ENCODE data around the gene PRKCH.
"Not testable (repeated sequence)": the region's sequence is repeated elsewhere in the genome, so short reads cannot be mapped to it uniquely, and the experiment has no call there.

The PRKCH gene

DNA sequence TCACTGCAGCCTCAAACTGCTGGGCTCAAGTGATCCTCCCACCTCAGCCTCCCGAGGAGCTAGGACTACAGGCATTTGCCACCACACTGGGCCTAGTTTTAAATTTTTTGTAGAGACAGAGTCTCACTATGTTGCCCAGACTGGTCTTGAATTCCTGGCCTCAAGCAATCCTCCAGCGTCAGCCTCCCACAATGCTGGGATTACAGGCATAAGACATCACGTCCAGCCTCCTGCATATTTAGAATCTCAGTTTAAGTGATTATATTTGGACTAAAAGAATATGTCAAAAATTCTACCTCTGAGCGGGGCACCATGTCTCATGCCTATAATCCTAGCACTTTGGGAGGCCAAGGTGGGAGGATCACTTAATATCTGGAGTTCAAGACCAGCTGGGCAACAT, 12.7 kb upstream of the PRKCH start:
- not testable (repeated sequence) for DNase-seq (ENCODE audit: low spot score)

DNA sequence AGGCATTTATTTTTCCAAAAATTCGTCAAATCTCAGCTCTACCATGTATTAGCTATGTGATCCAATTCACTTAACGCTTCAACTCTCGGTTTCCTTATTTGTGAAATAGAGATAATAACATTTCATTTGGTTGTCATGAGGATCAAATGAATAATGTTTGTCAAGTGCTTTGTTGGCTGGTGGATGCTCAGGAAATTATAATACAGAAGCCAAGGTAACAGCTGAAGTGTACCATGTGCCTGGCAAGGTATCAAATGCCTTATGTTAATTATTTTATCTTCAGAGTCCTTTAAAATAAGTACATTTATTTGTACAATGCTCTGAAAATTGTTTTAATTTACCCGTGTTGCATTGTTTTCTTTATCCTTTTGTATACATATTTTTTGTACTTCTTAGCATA, 6.1 kb upstream of the PRKCH start:
- DNase-seq (ENCODE audit: low spot score) = no peak

DNA sequence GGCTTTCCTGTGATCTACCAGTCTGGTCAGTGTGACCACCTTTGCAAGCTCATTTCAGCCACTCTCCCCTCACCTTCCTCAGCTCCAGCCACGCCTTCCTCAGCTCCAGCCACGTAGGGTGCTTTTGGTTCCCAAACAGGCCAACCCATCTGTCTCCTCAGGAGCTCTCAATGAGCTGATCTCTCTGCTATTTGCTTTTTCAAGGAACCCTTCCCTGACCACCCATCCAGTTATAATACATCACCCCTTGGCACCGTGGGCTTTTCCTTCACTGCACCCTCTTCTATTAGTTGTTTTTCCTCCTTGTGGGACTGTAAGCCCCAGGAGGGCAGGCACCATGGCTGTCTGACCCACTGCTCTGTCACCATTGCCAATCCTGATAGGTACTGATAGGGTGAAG, 2.3 kb upstream of the PRKCH start:
- DNase-seq (ENCODE audit: low spot score) = no peak

DNA sequence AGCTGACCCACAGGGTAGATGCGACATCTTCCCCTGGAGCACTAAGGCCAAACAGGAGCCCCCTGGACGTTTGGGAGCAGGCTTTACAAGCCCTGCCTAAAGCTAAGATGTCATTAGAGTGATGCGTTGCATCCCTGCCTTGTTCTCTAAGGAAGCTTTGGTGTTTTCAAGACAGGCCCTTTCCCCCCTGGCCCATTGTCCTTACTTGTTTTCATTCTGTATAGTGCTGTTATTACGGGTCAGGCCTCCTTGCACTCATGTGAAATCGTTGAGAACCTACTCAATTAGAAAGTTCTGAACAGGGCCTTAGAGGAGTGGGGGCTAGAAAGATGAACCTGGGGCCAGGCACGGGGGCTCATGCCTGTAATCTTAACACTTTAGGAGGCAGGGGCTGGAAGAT, 1.7 kb upstream of the PRKCH start:
- no peak for DNase-seq (ENCODE audit: low spot score)

DNA sequence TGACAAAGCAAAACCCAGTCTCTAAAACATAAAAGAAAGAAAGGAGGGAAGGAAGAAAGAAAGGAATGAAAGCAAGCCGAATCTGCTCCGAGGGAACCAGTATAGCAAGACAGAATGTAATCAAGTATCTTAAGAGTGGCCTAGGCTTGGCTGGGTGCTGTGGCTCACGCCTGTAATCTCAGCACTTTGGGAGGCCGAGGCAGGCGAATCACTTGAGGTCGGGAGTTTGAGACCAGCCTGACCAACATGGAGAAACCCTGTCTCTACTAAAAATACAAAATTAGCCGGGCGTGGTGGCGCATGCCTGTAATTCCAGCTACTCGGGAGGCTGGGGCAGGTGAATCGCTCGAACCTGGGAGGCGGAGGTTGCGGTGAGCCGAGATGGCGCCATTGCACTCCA, 1.2 kb upstream of the PRKCH start:
- DNase-seq (ENCODE audit: low spot score) = not testable (repeated sequence)

DNA sequence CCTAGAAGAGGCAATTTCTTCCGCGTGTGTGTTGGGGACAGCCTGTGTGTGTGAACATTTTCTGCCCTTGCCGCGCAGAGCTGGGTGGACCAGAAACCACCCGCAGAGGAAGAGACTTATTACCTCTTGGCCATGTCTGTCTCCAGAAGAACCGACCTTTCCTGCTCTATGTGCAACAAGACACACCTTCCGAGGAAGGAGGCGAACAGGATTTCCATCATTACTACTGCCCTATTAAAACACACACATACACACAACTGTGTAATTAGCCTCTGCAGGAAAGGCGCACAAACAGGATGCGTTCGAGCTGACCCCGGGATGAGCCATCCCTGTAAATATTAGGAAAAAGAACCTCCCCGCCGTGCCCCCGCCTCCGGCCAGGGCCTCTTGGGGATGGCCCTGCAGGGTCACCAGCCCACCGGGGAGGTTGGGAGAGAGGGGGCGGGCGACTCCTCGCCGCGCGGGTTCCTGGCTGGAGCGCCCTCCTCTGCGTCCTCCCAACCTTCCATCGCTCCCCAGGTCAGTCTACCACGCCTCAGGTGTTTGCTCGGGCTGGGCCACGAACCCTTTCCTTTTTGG, 484 bp upstream of the PRKCH start:
- DNase-seq (ENCODE audit: low spot score) = no peak

DNA sequence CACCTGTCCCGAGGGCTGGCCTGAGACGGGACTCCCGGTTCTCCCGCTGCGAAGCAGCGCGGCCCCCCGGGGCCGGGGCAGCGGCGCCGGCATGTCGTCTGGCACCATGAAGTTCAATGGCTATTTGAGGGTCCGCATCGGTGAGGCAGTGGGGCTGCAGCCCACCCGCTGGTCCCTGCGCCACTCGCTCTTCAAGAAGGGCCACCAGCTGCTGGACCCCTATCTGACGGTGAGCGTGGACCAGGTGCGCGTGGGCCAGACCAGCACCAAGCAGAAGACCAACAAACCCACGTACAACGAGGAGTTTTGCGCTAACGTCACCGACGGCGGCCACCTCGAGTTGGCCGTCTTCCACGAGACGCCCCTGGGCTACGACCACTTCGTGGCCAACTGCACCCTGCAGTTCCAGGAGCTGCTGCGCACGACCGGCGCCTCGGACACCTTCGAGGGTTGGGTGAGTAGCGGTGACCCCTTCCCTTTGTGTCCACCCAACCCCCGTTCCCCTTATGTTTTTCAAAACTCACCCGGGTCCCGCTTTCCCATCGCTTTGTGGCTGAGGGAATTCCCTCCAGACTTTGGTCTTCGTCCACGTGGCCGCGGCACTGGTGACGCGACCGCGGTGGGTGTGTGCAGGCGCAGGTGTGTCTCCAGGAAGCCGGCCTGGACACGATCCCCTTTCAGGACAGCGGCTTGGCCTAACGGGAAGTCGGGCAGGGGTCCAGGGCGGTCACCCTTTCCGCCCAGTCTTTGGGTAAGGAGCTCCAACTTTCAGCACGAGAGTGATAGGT, 826 bp downstream of the PRKCH start:
- DNase-seq (ENCODE audit: low spot score) = no peak

DNA sequence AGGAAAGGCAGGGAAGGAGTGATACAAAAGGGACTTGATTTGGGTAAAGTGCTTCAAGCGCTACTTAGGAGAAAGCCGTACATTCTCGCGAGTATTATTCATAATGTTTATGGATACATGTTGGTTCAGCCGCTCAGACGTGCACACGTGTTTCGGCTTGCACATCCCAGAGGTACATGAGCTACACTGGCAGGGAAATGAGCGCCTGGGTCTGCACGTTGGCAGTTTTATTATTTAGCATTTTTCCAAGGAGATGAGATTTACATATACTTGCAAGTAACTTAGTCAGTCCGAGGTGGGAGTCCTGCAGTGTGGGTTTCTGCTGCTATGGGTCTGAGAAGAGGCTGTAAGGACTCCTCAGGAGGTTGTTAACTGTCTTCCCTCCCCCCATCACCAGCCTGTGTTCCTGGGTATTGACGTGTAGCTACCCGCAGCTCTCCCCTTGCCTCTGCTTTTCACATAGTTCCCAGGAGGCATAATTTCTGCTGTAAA, 1.5 kb downstream of the PRKCH start:
- no peak for DNase-seq (ENCODE audit: low spot score)

DNA sequence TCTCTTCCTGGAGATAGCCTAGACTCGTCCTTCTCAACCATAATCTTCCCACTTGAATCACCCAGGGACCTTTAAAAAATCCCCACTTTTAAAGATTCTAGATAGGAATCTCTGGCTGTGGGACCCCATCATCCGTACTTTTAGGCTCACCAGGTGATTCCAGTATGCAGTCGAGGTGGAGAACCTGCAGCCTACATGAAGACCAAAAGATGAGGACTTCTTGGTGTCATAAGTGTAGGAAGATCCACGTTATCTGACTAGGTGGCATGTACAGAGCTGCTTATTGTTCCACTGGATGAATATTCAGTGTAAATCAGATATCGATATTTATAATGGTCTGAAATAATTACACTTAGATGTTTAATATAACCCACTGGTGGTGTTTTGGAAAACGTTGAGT, 2.6 kb downstream of the PRKCH start:
- DNase-seq (ENCODE audit: low spot score) = no peak

DNA sequence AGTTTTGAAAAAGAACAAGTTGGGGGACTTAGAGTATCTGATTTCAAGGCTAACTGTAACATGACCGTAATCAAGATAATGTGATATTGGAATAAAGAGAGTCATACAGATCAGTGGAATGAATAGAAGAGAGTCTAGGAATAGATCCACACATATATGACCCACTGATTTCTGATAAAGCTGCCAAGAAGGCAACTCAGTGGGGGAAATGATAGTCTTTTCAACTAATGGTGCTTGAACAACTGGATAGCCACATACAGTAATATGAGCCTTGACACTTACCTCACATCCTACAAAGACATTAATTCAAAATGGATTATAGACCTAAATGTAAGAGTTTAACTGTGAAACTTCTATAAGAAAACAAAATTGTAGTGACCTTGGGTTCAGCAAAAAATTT, 3.8 kb downstream of the PRKCH start:
- DNase-seq (ENCODE audit: low spot score) = no peak

DNA sequence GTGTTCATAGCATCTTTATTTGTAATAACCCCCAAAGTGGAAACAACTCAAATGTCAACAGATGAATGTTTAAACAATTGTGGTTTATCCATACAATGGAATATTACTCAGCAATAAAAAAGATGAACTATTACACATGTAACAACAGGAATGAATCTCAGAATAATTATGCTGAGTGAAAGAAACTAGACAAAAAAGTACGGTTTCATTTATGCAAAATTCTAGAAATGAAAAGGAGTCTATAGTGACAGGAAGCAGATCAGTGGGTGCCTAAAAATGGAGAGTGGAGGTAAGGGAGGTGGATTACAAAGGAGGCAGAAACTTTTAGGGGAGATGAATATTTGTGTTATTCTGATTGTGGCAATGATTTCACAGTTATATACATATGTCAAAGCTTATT, 4.8 kb downstream of the PRKCH start:
- DNase-seq (ENCODE audit: low spot score) = no peak

DNA sequence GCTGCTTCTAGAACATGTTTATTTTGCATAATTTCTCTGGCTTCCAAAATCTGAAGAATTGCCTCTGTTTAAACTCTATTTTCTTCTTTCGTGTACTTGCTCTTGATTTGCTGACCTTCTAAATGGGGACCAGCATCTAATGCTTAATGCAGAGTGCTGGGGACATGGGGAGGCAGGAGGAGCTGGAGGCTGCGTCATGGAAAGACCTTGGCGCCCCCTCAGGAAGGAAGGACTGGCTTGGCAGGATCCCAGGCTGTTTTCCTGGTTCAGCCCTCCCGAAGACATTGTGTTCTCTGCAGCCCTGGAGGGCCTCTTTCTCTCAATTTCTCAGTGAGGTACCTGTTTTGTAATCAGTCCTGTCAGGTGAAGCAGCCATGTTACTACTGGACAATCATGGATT, 5.5 kb downstream of the PRKCH start:
- DNase-seq (ENCODE audit: low spot score) = no peak

DNA sequence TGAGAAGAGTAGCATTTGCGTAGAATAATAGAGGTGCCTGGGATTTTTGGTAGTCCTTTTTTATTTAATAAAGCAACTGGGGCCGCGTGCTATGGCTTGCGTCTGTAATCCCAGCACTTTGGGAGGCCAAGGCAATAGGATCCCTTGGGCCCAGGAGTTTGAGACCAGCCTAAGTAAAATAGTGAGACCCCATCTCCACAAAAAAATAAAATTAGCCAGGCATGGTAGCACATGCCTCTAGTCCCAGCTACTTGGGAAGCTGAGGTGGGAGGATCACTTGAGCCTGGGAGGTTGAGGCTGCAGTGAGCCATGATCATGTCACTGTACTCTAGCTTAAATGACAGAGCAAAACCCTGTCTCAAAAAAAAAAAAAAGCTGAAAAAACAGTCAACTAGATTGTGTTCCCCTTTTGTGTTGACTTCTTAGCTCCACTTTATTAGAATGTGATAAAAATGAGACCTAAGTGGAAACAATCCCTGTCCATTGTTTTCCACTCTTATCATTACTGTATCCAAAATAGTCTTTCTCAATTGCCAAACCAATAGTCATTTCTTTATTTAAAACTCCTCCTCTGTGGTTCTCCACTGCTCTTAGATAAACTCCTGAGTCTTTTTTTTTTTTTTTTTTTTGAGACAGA, 7.4 kb downstream of the PRKCH start:
- no peak for DNase-seq (ENCODE audit: low spot score)

DNA sequence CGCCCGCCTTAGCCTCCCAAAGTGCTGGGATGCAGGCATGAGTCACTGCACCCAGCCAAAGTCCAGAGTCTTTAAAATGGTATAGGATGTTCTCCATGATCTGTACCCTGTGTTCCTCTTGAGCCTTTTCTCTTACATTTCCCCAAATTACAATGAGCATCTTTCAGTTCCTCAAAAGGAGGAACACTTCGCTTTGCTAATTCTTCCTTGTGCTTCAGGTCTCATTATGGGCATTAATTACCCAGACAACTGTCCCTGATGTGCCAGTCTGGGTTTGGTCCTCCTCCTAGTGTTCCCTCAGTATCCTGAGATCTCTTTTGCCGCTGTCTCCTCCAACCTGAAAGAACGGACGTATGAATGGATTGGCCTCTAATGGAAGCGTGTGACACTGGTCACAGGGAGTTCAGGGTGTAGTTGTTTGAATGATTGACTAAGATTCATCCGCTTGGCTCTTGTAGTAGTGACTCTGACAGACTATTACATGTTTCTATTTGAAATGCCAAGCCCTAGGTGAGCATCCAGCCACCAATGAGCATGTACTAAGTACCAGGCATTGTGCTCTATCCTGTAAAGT, 8.2 kb downstream of the PRKCH start:
- DNase-seq (ENCODE audit: low spot score) = no peak

DNA sequence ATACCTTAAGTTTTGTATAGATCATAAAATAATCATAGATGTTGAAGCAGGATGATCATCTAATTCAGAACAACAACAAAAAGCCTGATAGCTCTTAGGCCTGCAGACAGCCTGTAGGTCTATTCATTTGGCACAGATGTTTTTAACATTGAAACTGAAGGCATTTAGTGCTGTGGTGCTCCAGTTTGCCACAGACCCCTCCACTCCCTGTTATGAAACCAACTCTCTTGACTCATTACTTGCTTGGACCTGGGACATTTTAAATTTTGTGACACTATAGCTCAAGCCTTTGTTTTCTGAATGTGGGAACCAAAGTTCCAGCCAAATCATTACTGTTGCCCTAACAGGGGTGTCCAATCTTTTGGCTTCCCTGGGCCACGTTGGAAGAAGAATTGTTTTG, 9.1 kb downstream of the PRKCH start:
- no peak for DNase-seq (ENCODE audit: low spot score)

DNA sequence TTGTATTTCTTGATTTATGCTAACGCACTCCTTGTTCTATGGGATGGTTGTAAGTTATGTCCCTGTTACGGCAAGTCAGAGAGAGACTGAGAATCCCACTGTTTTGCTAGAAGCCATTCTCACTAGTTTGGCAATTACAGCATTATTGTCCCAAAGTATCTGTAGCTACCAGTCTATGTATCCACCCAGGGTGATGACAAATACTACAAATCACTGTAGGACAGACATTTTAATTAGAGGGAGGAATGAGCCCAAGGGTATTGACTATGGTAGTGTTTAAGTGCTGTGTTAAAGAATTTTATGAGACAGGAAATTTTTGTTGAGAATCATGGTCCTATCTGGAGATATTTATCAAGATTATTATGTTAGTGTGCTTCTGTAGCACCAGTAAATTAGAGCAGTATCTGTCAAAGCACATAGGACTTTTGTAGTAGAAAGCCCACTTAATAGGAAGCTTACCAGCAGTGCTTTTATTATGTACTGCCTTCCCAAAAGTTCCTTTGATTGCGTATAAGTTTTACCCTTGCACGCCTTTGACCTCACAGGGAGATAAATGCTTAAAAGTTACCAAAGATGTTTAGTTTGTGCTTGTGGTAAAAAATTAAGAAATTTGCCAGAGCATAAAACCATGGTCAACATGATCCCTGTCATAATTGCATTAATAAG, 10.7 kb downstream of the PRKCH start:
- DNase-seq (ENCODE audit: low spot score) = no peak

DNA sequence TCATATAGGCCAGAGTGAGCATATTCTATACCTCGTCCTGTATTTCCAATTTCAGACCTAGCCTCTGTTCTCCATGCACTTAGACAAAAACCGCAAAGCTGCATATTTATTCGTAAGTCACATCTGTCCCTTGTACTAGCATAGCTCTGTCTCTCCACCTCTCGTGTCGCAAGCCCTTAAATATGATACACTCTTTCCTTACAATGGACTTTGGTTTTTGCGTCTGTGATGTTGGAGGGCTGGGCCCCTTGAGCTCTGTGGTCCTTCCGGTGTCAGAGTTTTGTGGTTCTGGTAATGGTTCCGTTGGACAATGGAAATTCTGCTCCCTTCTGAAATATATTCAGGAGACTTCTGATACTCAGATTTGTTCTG, 11.3 kb downstream of the PRKCH start:
- DNase-seq (ENCODE audit: low spot score) = no peak

DNA sequence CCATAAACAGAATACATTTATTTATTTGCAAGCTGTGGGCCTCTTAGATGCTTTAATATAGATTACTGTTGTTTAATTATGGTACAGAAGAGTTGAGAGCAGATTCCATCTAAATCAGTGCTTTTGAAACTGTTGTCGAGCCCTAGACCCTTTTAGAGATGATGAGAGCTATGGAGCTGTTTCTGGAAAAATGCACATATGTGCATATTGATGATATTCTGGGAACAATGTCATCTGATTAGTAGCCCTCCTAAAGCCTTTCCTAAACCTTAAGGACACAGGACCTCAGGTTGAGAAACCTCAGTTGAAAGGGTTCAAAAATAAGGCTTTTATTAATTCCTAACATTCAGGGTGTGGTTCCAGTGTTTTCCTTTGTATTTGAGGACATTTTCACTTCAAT, 11.7 kb downstream of the PRKCH start:
- no peak for DNase-seq (ENCODE audit: low spot score)

DNA sequence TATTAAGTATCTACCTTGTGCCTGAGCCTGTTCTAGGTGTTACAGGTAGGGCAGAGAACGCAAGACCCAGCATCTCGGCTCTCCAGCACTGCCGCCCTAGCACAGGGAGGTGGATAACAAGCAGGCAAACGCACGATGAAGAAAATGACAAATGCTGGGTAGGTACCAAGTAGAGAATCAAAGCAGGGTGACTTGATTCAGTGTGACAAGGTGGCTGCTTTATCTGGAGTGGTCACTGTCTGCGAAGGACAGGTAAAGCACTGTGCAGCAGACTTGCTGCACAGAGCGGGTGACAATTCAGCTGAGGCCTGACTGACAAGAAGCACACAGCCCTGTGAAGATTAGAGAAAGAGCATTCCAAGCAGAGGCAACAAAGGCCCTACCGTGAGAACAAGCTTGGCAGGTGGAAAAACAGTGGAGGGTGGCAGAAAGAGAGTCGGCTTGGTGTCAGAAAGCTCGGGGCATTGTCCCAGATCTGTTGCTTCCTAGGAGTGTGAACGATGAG, 12.9 kb downstream of the PRKCH start:
- DNase-seq (ENCODE audit: low spot score) = no peak

DNA sequence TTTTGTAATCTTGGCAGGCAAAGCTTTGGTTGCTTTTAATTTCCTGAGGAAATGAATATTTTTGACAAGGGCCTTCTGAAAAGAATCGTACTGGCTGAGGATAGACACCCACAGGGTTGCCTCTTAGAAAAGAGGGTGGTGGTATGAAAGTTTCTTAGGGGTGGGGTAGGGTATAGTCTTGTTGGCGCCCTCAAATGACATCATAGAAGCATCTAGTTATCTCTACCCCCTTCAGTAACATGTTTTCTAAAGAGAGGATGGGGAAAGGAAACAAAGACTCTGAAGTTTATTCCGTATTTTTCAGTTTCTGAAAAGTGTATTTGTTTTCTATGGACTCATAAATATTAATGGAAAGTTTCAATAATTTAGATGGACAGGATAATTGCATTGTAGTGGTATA, 13.7 kb downstream of the PRKCH start:
- no peak for DNase-seq (ENCODE audit: low spot score)

DNA sequence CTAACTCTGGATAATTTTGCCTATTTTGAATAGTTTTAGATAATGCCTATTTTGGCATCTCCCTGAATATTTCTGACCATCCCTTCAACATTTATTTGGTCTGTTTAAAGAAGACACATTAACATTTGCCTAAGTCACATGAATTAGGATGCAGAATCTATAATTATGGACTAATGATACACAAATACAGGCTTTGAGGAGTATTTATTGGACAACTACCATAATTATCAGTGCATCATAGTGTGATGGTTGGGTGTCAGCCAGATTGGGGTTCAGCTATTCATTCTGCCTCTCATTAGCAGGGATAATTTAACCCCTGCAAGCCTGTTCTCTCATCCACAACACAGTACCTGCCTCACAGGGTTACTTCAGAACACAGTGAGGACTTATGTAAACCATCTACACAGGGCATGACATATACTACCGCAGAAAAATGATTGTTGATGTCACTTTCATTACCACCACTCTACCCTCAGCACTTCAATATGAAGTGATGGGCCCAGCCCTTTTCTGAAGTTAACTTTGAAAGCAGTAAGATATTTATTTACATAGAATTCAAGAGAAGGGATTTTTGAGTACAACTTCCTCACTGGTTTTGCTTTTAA, 14.4 kb downstream of the PRKCH start:
- DNase-seq (ENCODE audit: low spot score) = no peak

DNA sequence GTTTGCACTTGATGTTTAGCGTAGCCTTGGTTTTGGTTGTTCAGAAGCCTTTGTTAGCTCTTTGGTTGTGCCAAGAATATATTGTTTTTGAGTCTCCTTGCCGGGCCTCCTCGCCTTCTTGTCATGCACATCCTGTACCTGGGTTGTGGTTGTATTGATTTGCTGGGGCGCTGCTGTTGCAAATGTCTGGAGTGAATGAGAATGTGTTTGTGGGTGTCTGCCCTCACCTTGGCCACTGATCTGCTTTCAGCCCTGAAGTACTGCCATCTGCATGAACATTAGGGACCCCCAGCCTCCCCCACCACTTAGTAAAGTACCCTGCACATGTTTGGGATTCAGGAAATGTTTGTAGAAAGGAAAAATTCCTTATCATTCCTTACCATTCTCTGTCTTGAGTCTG, 16.5 kb downstream of the PRKCH start:
- DNase-seq (ENCODE audit: low spot score) = no peak

Measured in left forelimb (tissue), 1 donor.